ENCODE data around the gene GNAZ. TPM values are rescaled to one million over a fixed set of nuclear protein-coding genes. Genes with fewer than 3 reads are reported as not detected.
"Not testable (repeated sequence)": the region's sequence is repeated elsewhere in the genome, so short reads cannot be mapped to it uniquely, and the experiment has no call there.

Gene GNAZ
- total RNA-seq, 2 experiments from 2014 or later, result 0.35 to 0.37 TPM

DNA sequence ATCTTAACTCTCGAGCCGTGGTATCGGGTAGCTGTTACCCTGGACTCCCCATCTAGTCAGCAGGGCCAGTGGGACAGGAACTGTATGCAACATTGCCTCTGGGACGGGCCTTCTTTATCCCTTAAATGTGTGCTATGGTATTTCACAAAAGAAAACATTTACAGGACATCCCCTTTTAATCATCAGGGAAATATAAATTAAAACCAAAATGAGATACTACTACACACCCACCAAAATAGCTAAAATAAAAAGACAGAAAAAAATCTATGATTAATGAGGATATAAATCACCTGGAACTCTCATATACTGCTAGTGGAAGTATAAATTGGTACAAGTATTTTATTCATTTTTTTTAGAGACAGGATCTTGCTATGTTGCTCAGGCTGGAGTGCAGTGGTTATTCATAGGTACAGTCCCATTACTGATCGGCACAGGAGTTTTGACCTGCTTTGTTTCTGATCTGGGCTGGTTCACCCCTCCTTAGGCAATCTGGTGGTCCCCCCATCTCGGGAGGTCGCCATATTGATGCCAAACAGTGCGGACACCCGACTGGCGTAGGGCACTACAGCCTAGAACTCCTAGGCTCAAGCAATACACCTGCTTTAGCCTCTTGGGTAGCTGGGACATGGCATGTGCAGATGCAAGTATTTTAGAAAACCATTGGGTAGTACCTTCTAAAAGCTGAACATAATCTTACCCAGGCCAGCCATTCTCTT, 62.2 kb downstream of the GNAZ start:
- POLR2A ChIA-PET, result no interaction called here
- Mint-ChIP-seq H3K36me3 (ENCODE audit: low read depth) (no peaks in the 10 kb centered on the region), H3K9me3 (no peaks in the 10 kb centered on the region), H3K27ac (no peak overlapping the region), H3K4me1 (peaks cover 7% of the 10 kb centered on the region), H3K27me3 (peaks cover 4% of the 10 kb centered on the region), H3K4me3 (no peak overlapping the region)
- CTCF ChIA-PET, result interaction anchor here (0.6 to 1.3 kb wide), 3 partner anchors 9 to 177 kb away, joined by 3 to 4 read pairs (median 3); no protein-coding TSS in a partner anchor
- DNase-seq, result no peak

DNA sequence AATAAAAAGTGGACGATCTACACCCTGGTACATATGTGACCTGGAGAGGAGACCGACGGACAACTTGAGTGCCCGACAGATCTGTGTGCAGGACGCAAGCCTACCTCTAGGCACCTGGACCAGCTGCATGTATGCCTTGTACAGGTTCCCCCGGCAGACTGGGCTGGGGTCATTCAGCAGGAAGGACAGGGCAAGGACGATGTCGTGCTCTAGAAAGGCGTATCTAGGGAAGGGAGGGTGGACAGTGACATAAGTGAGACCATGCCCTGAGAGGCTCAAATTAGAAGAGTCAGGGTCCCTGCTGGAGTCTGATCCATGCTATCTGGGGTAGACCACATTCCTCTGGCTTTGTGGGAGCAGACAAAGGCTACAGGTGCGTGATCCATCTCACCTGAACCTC, 63.6 kb downstream of the GNAZ start:
- CTCF ChIA-PET, result interaction anchor here (1.3 to 1.4 kb wide), 2 partner anchors 11 to 174 kb away, joined by 3 to 5 read pairs; partner anchors contain the start of gene RAB36
- POLR2A ChIA-PET, result no interaction called here
- Mint-ChIP-seq H3K36me3 (ENCODE audit: low read depth) (no peaks in the 10 kb centered on the region), H3K27me3 (peaks cover 4% of the 10 kb centered on the region), H3K4me3 (no peak overlapping the region), H3K9me3 (no peaks in the 10 kb centered on the region), H3K4me1 (peaks cover 21% of the 10 kb centered on the region), H3K27ac (no peak overlapping the region)
- DNase-seq, result no peak

DNA sequence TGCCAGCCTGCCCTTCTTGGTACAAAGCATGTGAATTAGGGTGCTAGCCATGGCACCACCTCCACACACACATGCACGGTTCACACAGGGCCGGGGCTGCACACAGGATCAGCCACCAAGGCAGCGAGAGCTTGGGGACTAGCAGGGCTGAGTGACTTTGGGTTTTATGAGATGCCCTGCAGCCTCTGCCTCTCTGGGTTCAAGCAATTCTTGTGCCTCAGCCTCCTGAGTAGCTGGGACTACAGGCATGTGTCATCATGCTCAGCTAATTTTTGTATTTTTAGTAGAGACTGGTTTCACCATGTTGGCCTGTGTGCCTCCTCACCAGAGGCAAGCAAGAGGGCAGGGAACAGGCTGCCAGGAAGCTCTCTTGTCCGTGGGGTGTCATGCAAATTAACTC, 66.7 kb downstream of the GNAZ start:
- H3K9me3 Mint-ChIP-seq; H3K27me3 Mint-ChIP-seq; H3K4me3 Mint-ChIP-seq; POLR2A ChIA-PET; H3K36me3 Mint-ChIP-seq (ENCODE audit: low read depth); DNase-seq: not testable (repeated sequence)
- peak overlapping the region; percentile 92 for H3K27ac Mint-ChIP-seq
- H3K4me1 Mint-ChIP-seq, result peaks cover 43% of the 10 kb centered on the region
- CTCF ChIA-PET, result interaction anchor here (0.6 to 2.0 kb wide), 3 partner anchors 8 to 206 kb away, joined by 3 to 7 read pairs (median 3); no protein-coding TSS in a partner anchor

GRCh38 chr22:23137468-23137867, 67.1 kb downstream of the GNAZ start:
- ChIA-PET POLR2A (no interaction called here), CTCF (interaction anchor here (0.6 to 2.0 kb wide), 3 partner anchors 9 to 206 kb away, joined by 3 to 7 read pairs (median 3); no protein-coding TSS in a partner anchor)
- H3K27ac Mint-ChIP-seq, result peak overlapping the region; percentile 92
- H3K9me3 Mint-ChIP-seq, result no peaks in the 10 kb centered on the region
- H3K27me3 Mint-ChIP-seq, result no peaks in the 10 kb centered on the region
- no peak overlapping the region for H3K4me3 Mint-ChIP-seq
- no peak for DNase-seq
- H3K36me3 Mint-ChIP-seq (ENCODE audit: low read depth), result no peaks in the 10 kb centered on the region
- H3K4me1 Mint-ChIP-seq, result peaks cover 48% of the 10 kb centered on the region

GRCh38 chr22:23137905-23138561, 67.7 kb downstream of the GNAZ start:
- POLR2A ChIA-PET, result interaction anchor here (0.6 kb wide), 2 partner anchors 16 to 613 kb away, joined by 3 read pairs; no protein-coding TSS in a partner anchor
- no peaks in the 10 kb centered on the region for H3K36me3 Mint-ChIP-seq (ENCODE audit: low read depth)
- H3K27me3 Mint-ChIP-seq, result no peaks in the 10 kb centered on the region
- H3K27ac Mint-ChIP-seq, result peak overlapping the region; percentile 92
- peak; percentile 62 for DNase-seq
- CTCF ChIA-PET, result interaction anchor here (1.3 to 2.0 kb wide), 2 partner anchors 9 to 15 kb away, joined by 3 to 7 read pairs; no protein-coding TSS in a partner anchor
- H3K4me1 Mint-ChIP-seq, result peaks cover 53% of the 10 kb centered on the region
- peak overlapping the region; percentile 29 for H3K4me3 Mint-ChIP-seq
- H3K9me3 Mint-ChIP-seq, result no peaks in the 10 kb centered on the region

DNA sequence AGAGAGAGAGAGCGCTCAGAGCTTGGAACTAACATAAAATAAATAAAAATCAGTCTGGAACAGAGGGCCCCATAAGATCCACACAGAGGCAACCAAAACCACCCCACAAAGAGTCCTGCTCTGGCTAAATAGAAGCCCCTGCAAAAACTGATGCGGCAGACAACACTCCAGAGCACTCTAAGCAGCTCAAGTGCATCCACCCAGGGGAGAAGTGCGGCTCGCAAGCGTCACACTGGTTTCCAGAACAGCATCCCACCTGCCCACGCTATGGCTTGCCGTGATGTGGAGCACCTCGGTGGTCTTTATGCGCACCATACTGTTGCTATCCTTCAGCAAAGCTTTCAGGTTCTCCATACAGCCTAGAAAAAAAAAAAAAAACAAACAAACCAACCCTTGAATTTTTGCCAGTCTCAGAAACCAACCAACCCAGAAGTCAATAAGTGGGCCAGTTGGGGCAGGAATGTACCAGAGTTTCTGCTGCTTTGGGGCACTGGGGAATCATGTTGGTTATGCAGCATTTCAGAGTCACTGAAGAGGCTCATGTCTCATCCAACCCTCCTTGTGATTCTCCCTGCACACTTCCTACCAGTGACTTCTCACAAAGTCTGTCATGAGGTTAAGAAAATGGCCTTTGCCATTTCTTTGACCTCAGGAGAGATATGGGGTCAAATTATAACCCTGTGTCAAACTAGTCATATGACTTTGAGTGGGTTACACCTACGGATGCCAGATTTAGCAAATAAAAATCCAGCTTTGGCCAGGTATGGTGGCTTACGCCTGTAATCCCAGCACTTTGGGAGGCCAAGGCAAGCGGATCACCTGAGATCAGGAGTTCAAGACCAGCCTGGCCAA, 68.5 kb downstream of the GNAZ start:
- no peaks in the 10 kb centered on the region for H3K36me3 Mint-ChIP-seq (ENCODE audit: low read depth)
- H3K4me1 Mint-ChIP-seq, result peaks cover 58% of the 10 kb centered on the region
- POLR2A ChIA-PET, result interaction anchor here (0.6 kb wide), 2 partner anchors 17 to 613 kb away, joined by 3 read pairs; no protein-coding TSS in a partner anchor

GRCh38 chr22:23140385-23140784, 70.1 kb downstream of the GNAZ start:
- H3K4me3 Mint-ChIP-seq, result no peak overlapping the region

More for the DNA sequence above, 68.5 kb downstream of the GNAZ start:
- Mint-ChIP-seq H3K9me3 (no peaks in the 10 kb centered on the region), H3K27me3 (no peaks in the 10 kb centered on the region), H3K4me3 (no peak overlapping the region), H3K27ac (peak overlapping the region; percentile 92)
- no peak for DNase-seq
- CTCF ChIA-PET, result interaction anchor here (1.7 to 2.0 kb wide), 3 partner anchors 10 to 29 kb away, joined by 3 to 7 read pairs (median 4); no protein-coding TSS in a partner anchor

DNA sequence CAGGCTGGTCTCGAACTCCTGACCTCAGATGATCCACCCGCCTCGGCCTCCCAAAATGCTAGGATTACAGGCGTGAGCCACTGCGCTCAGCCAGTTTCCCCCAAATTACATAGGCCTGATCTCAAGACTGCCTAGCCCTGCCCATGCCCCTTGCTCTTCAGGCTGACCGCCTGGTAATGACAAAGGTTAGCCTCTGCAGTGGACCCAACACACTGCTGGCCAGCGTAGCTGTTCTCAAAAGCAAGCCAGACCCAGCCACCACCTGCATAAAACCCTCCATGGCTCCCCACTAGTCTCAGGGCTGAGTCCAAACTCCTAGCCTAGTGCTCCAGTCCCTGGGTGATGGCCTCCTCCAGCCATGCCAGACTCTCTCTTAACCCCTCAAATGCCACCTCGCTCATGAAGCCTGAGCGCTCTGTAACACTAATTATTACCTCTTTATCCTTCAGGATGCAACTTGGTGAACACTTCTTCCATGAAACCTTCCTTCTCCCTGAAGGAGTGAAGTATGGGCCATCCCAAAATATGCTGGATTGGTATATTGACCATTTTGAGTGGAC, 72.3 kb downstream of the GNAZ start:
- H3K4me1 Mint-ChIP-seq, result peaks cover 67% of the 10 kb centered on the region
- ChIA-PET CTCF (interaction anchor here (0.6 to 1.2 kb wide), 3 partner anchors 8 to 186 kb away, joined by 3 read pairs; no protein-coding TSS in a partner anchor), POLR2A (no interaction called here)
- peak overlapping the region; percentile 95 for H3K27ac Mint-ChIP-seq
- DNase-seq, result no peak
- no peaks in the 10 kb centered on the region for H3K9me3 Mint-ChIP-seq
- H3K4me3 Mint-ChIP-seq, result peak overlapping the region; percentile 66
- H3K36me3 Mint-ChIP-seq (ENCODE audit: low read depth), result peaks cover 2% of the 10 kb centered on the region
- H3K27me3 Mint-ChIP-seq, result peaks cover 3% of the 10 kb centered on the region

More at GRCh38 chr22:23140385-23140784, 70.1 kb downstream of the GNAZ start:
- no peak for DNase-seq
- Mint-ChIP-seq H3K9me3 (no peaks in the 10 kb centered on the region), H3K4me1 (peaks cover 72% of the 10 kb centered on the region), H3K36me3 (ENCODE audit: low read depth) (peaks cover 2% of the 10 kb centered on the region), H3K27me3 (peaks cover 1% of the 10 kb centered on the region), H3K27ac (peak overlapping the region; percentile 13)
- ChIA-PET CTCF (interaction anchor here (0.9 to 1.8 kb wide), 4 partner anchors 12 to 141 kb away, joined by 3 to 4 read pairs (median 3); no protein-coding TSS in a partner anchor), POLR2A (no interaction called here)

DNA sequence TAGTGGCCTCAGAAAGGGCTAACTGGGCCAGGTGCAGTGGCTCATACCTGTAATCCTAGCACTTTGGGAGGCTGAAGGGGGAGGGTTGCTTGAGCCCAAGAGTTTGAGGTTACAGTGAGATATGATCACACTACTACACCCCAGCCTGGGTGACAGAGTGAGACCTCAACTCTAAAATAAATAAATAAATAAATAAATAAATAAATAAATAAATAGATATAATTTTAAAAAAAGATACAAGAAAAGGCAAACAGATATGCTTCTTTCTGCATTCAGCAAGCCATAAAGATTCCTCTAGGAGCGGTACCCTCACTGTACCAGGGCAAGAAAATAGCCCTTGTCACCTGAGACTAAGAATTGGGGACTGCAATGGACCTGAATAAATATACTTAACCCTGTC, 72.8 kb downstream of the GNAZ start:
- CTCF ChIA-PET, result no interaction called here
- no peak for DNase-seq
- peaks cover 62% of the 10 kb centered on the region for H3K4me1 Mint-ChIP-seq

DNA sequence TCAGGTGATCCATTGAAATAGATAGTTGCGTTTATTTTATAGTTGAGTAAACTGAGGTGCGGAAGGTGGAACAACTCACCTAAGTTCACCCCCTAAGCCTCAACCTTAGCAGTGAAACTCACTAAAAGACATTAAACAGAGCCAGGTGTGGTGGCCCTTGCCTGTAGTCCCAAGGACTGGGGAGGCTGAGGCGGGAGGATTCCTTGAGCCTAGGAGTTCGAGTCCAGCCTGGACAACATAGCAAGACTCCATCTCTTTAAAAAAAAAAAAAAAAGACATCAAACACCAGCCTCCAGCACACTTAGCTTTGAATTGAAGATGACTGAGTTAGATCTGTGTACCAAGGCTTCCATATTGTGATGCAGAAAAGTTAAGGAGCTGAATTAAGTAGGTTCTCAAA, 74.1 kb downstream of the GNAZ start:
- peaks cover 52% of the 10 kb centered on the region for H3K4me1 Mint-ChIP-seq
- H3K27ac Mint-ChIP-seq, result no peak overlapping the region

More for the DNA sequence above, 72.8 kb downstream of the GNAZ start:
- Mint-ChIP-seq H3K36me3 (ENCODE audit: low read depth) (peaks cover 2% of the 10 kb centered on the region), H3K27ac (peak overlapping the region; percentile 95), H3K4me3 (no peak overlapping the region), H3K27me3 (peaks cover 4% of the 10 kb centered on the region), H3K9me3 (no peaks in the 10 kb centered on the region)
- POLR2A ChIA-PET, result no interaction called here

GRCh38 chr22:23144932-23145877, 74.9 kb downstream of the GNAZ start, which contains the start of gene RAB36:
Gene RAB36 (plus strand): TSS chr22:23145477. CDS start chr22:23146617, 1,140 bp downstream.
- H3K27me3 Mint-ChIP-seq, result peaks cover 4% of the 10 kb centered on the region
- peaks cover 2% of the 10 kb centered on the region for H3K36me3 Mint-ChIP-seq (ENCODE audit: low read depth)
- H3K4me3 Mint-ChIP-seq, result peak within 1 kb of the TSS; percentile 70
- CTCF ChIA-PET, result interaction anchor here (0.7 to 1.9 kb wide), 6 partner anchors 8 to 768 kb away, joined by 3 to 6 read pairs (median 5); no protein-coding TSS in a partner anchor
- H3K9me3 Mint-ChIP-seq, result no peaks in the 10 kb centered on the region
- peak; percentile 95 for DNase-seq
- H3K27ac Mint-ChIP-seq, result peak within 1 kb of the TSS; percentile 73
- POLR2A ChIA-PET, result no interaction called here
- H3K4me1 Mint-ChIP-seq, result peaks cover 48% of the 10 kb centered on the region

More for the DNA sequence above, 74.1 kb downstream of the GNAZ start:
- peaks cover 2% of the 10 kb centered on the region for H3K36me3 Mint-ChIP-seq (ENCODE audit: low read depth)
- ChIA-PET POLR2A (no interaction called here), CTCF (interaction anchor here (0.7 to 1.8 kb wide), 5 partner anchors 9 to 769 kb away, joined by 3 to 6 read pairs (median 5); no protein-coding TSS in a partner anchor)
- H3K9me3 Mint-ChIP-seq, result no peaks in the 10 kb centered on the region
- peak overlapping the region; percentile 70 for H3K4me3 Mint-ChIP-seq
- peaks cover 4% of the 10 kb centered on the region for H3K27me3 Mint-ChIP-seq
- DNase-seq, result no peak
